H1 (cell line): ENCODE measurements around the gene S100PBP. TPM values are rescaled to one million over a fixed set of nuclear protein-coding genes. Genes with fewer than 3 reads are reported as not detected.

Experiments used
- CTCF ChIA-PET: fragments of 300-600 bp; sonication (Branson Sonifier 250); formaldehyde crosslinking; loops from one replicate; lab custom pipeline; 2021; ENCODE audit not compliant: partially characterized antibody; lab: Charles Lee
- POLR2A ChIA-PET: fragments of 300-600 bp; sonication (Branson Sonifier 250); formaldehyde crosslinking; loops from one replicate; lab custom pipeline; 2021; ENCODE audit warnings: inconsistent platforms; ENCODE audit not compliant: partially characterized antibody; lab: Charles Lee
- DNase-seq, 2 experiments: peaks; one replicate each; pipeline versions ENCODE4 v3.0.0 to v3.0.0-alpha.2; 2010 to 2022; ENCODE audit warnings: low spot score in 2 of 2, low read depth in 1 of 2, mixed read lengths in 1 of 2
- FAIRE-seq: peaks from 2 replicates; lab custom pipeline; 2011; peaks lifted over from hg19 to GRCh38; lab: Jason Lieb, UNC
- H2AFZ ChIP-seq: 2 replicates; pipeline ENCODE4 v1.8.1; 2012; ENCODE audit warnings: low read length, inconsistent platforms
- H2AK5ac ChIP-seq: 2 replicates; pipeline ENCODE4 v1.6.1; 2013; ENCODE audit warnings: low read depth, low read length
- H2BK120ac ChIP-seq: replicated peaks from 2 replicates; pipeline ENCODE3; 2013; ENCODE audit warnings: low read depth, low read length, inconsistent platforms
- H2BK12ac ChIP-seq: 2 replicates; pipeline ENCODE4 v1.6.1; 2013; ENCODE audit warnings: low read depth, low read length
- H2BK15ac ChIP-seq: 2 replicates; pipeline ENCODE4 v1.6.1; 2013; ENCODE audit warnings: low read length
- H2BK20ac ChIP-seq: 2 replicates; pipeline ENCODE4 v1.6.1; 2013; ENCODE audit warnings: low read length
- H2BK5ac ChIP-seq: 2 replicates; pipeline ENCODE4 v1.6.1; 2013; ENCODE audit warnings: low read depth, low read length
- H3K14ac ChIP-seq: 2 replicates; pipeline ENCODE4 v1.6.1; 2013; ENCODE audit warnings: inconsistent platforms; ENCODE audit not compliant: insufficient read length
- H3K18ac ChIP-seq: 2 replicates; pipeline ENCODE4 v1.6.1; 2013; ENCODE audit warnings: low read length; ENCODE audit errors: extremely low read depth
- H3K23ac ChIP-seq: 2 replicates; pipeline ENCODE4 v1.6.1; 2013; ENCODE audit warnings: inconsistent platforms; ENCODE audit not compliant: insufficient read length
- H3K23me2 ChIP-seq: 2 replicates; pipeline ENCODE4 v1.6.1; 2013; ENCODE audit warnings: low read depth, low read length
- H3K27ac ChIP-seq: 2 replicates; pipeline ENCODE4 v1.6.1; 2011; ENCODE audit warnings: low read depth, low read length, inconsistent platforms
- H3K27me3 ChIP-seq, 4 experiments: replicated peaks in 1 of 4; 1 replicate in 1 of 4; 2 replicates in 3 of 4; pipeline versions ENCODE4 v1.6.1 to v1.8.1; 2011 to 2013; ENCODE audit warnings: low read length in 3 of 4, mild to moderate bottlenecking in 3 of 4, inconsistent platforms in 2 of 4, mixed read lengths in 2 of 4, moderate library complexity in 1 of 4; ENCODE audit not compliant: control insufficient read depth in 3 of 4, insufficient read depth in 3 of 4; ENCODE audit errors: extremely low read depth in 1 of 4
- H3K36me3 ChIP-seq, 4 experiments: 2 replicates each; pipeline versions ENCODE4 v1.6.1 to v1.8.1; 2011 to 2013; ENCODE audit warnings: mild to moderate bottlenecking in 4 of 4, low read length in 3 of 4, moderate library complexity in 2 of 4, control low read depth in 1 of 4, inconsistent platforms in 1 of 4; ENCODE audit not compliant: insufficient read depth in 4 of 4, control insufficient read depth in 2 of 4
- H3K4ac ChIP-seq: replicated peaks from 2 replicates; pipeline ENCODE3; 2013; ENCODE audit warnings: low read length, low read depth, mixed read lengths, inconsistent platforms; ENCODE audit not compliant: insufficient read length
- H3K4me1 ChIP-seq, 4 experiments: replicated peaks in 1 of 4; 1 replicate in 1 of 4; 2 replicates in 3 of 4; pipeline versions ENCODE4 v1.6.1 to v1.8.1; 2011 to 2013; ENCODE audit warnings: low read length in 3 of 4, inconsistent platforms in 2 of 4, mixed read lengths in 1 of 4; ENCODE audit not compliant: insufficient read depth in 4 of 4, control insufficient read depth in 3 of 4
- H3K4me2 ChIP-seq, 2 experiments: 2 replicates each; pipeline versions ENCODE4 v1.6.1 to v1.8.1; 2011 to 2013; ENCODE audit warnings: low read depth in 2 of 2, low read length in 2 of 2, control low read depth in 1 of 2, inconsistent platforms in 1 of 2, mild to moderate bottlenecking in 1 of 2; ENCODE audit not compliant: insufficient read depth in 1 of 2
- H3K4me3 ChIP-seq, 4 experiments: fragments of 200-600, 300-600 bp in 1 of 4; sonication (generic), shearing (Covaris generic), sonication (Bioruptor Twin) in 1 of 4; 2 replicates each; pipeline versions ENCODE4 v1.5.1 to v1.8.1; 2011 to 2016; ENCODE audit warnings: low read length in 4 of 4, low read depth in 3 of 4, control low read depth in 2 of 4, inconsistent platforms in 2 of 4, mild to moderate bottlenecking in 2 of 4, mixed read lengths in 1 of 4, moderate library complexity in 1 of 4; ENCODE audit not compliant: insufficient read depth in 2 of 4; ENCODE audit errors: extremely low read depth in 1 of 4
- H3K56ac ChIP-seq: replicated peaks from 2 replicates; pipeline ENCODE3; 2013; ENCODE audit warnings: low read depth, mild to moderate bottlenecking, mixed read lengths, low read length, inconsistent platforms; ENCODE audit not compliant: insufficient read length
- H3K79me1 ChIP-seq: 2 replicates; pipeline ENCODE4 v1.6.1; 2013; ENCODE audit warnings: low read depth, low read length, control low read depth
- H3K79me2 ChIP-seq, 2 experiments: 2 replicates each; pipeline versions ENCODE4 v1.6.1 to v1.8.1; 2012 to 2013; ENCODE audit warnings: low read length in 2 of 2, mild to moderate bottlenecking in 2 of 2, inconsistent platforms in 1 of 2; ENCODE audit not compliant: insufficient read depth in 2 of 2, control insufficient read depth in 1 of 2
- H3K9ac ChIP-seq, 4 experiments: replicated peaks in 1 of 4; 1 replicate in 1 of 4; 2 replicates in 3 of 4; pipeline versions ENCODE4 v1.6.1 to v1.8.1; 2011 to 2013; ENCODE audit warnings: low read depth in 3 of 4, low read length in 3 of 4, control low read depth in 2 of 4, mild to moderate bottlenecking in 2 of 4, moderate library complexity in 2 of 4, inconsistent platforms in 1 of 4; ENCODE audit errors: extremely low read depth in 1 of 4
- H3K9me3 ChIP-seq, 2 experiments: 2 replicates each; pipeline versions ENCODE4 v1.6.1 to v1.8.1; 2012 to 2013; ENCODE audit warnings: mild to moderate bottlenecking in 2 of 2, moderate library complexity in 2 of 2, control low read depth in 1 of 2, inconsistent platforms in 1 of 2, low read depth in 1 of 2, low read length in 1 of 2, mixed read lengths in 1 of 2; ENCODE audit not compliant: insufficient read depth in 2 of 2
- H4K20me1 ChIP-seq, 2 experiments: replicated peaks in 1 of 2; 2 replicates each; pipeline versions ENCODE3 to v1.8.1; 2011 to 2013; ENCODE audit warnings: inconsistent platforms in 2 of 2, low read length in 2 of 2, mild to moderate bottlenecking in 1 of 2; ENCODE audit not compliant: insufficient read depth in 2 of 2, control insufficient read depth in 1 of 2
- H4K5ac ChIP-seq: 2 replicates; pipeline ENCODE4 v1.6.1; 2013; ENCODE audit warnings: low read length, low read depth, mixed read lengths, inconsistent platforms; ENCODE audit not compliant: insufficient read length
- H4K8ac ChIP-seq: 2 replicates; pipeline ENCODE4 v1.8.0; 2013; ENCODE audit warnings: mild to moderate bottlenecking, moderate library complexity, low read length, inconsistent platforms; ENCODE audit not compliant: insufficient read depth; ENCODE audit errors: extremely low read depth
- H4K91ac ChIP-seq: replicated peaks from 2 replicates; pipeline ENCODE3; 2013; ENCODE audit warnings: low read length, mixed read lengths, inconsistent platforms; ENCODE audit not compliant: insufficient read length
- ATF2 ChIP-seq: IDR thresholded peaks from 2 replicates; pipeline ENCODE4 v1.6.1; 2012; ENCODE audit warnings: low read length, inconsistent platforms
- BACH1 ChIP-seq: IDR thresholded peaks from 2 replicates; pipeline ENCODE4 v1.6.1; 2012; ENCODE audit warnings: low read length, improper control_type of control experiment
- BRCA1 ChIP-seq: IDR thresholded peaks from 2 replicates; pipeline ENCODE4 v1.6.1; 2012; ENCODE audit warnings: low read depth, low read length, improper control_type of control experiment
- KDM1A ChIP-seq: fragments of 200-600, 300-600 bp; sonication (generic); IDR thresholded peaks from 2 replicates; pipeline ENCODE4 v1.7.1; 2016; ENCODE audit warnings: mild to moderate bottlenecking, low read length, borderline replicate concordance
- MAX ChIP-seq: IDR thresholded peaks from 2 replicates; pipeline ENCODE4 v1.6.1; 2012; ENCODE audit warnings: inconsistent platforms
- NANOG ChIP-seq: IDR thresholded peaks from 2 replicates; pipeline ENCODE4 v1.6.1; 2011; ENCODE audit warnings: low read length, low read depth, mild to moderate bottlenecking, inconsistent platforms; ENCODE audit not compliant: insufficient read depth, poor library complexity, severe bottlenecking
- PHF8 ChIP-seq: fragments of 200-600 bp; sonication (generic); conservative IDR thresholded peaks from 2 replicates; pipeline ENCODE4 v1.7.1; 2012; ENCODE audit warnings: low read depth, mild to moderate bottlenecking, inconsistent platforms, low read length, moderate library complexity
- POLR2A ChIP-seq, 2 experiments: IDR thresholded peaks; 1 replicate in 1 of 2; 2 replicates in 1 of 2; pipeline ENCODE4 v1.6.1; 2011; ENCODE audit warnings: low read depth in 2 of 2, low read length in 2 of 2, mild to moderate bottlenecking in 2 of 2; ENCODE audit errors: control extremely low read depth in 1 of 2
- POLR2AphosphoS5 ChIP-seq: IDR thresholded peaks from 2 replicates; pipeline ENCODE4 v1.6.1; 2011; ENCODE audit warnings: low read depth, low read length
- SAP30 ChIP-seq: fragments of 300-600 bp; sonication (generic); IDR thresholded peaks from 2 replicates; pipeline ENCODE4 v1.7.1; 2012; ENCODE audit warnings: low read length, moderate library complexity, mild to moderate bottlenecking, inconsistent platforms; ENCODE audit not compliant: insufficient read depth, insufficient replicate concordance
- SIX5 ChIP-seq: IDR thresholded peaks from 2 replicates; pipeline ENCODE4 v1.6.1; 2011; ENCODE audit warnings: mild to moderate bottlenecking, low read depth, low read length
- YY1 ChIP-seq: IDR thresholded peaks from 2 replicates; pipeline ENCODE4 v1.6.1; 2011; ENCODE audit warnings: low read depth, mild to moderate bottlenecking, low read length
- WGBS, 2 experiments: shearing (Covaris generic) in 1 of 2; methylation state at CpG; one replicate each; pipeline versions ENCODE4 v1.1.6 to v1.1.7; 2013 to 2015; ENCODE audit warnings: low lambda C conversion rate in 2 of 2, mixed read lengths in 2 of 2, inconsistent platforms in 1 of 2, low coverage in 1 of 2, missing lambda C conversion rate in 1 of 2; ENCODE audit not compliant: insufficient replicate concordance in 2 of 2, insufficient coverage in 1 of 2, insufficient read length in 1 of 2; ENCODE audit errors: extremely low coverage in 1 of 2, missing lambda C conversion rate in 1 of 2; 5-methylcytosine and 5-hydroxymethylcytosine counted together
- polyA plus RNA-seq, 7 experiments: library from polyadenylated mRNA; depleted of rRNA in 3 of 7; stranded (reverse) in 5 of 7; unstranded in 2 of 7; fragments of >200 nt in 5 of 7; fragments of 200-250 nt in 2 of 7; gene quantifications; 1 replicate in 5 of 7; 2 replicates in 1 of 7; 4 replicates in 1 of 7; pipeline versions ENCODE4 v1.2.1 to v1.2.3, GENCODE V29; 2011 to 2013; ENCODE audit warnings: missing spikeins in 2 of 7, mixed read lengths in 2 of 7
- total RNA-seq: library from RNA; stranded (reverse); fragmentation: NEBNext Ultra II Directional; extraction: Animal tissue kit (Norgen Biotek cat#: 25700); gene quantifications from 2 replicates; pipeline ENCODE4 v1.2.1, GENCODE V29; 2021

The S100PBP gene
- total and polyA plus RNA-seq, 2 of the 8 experiments (the other 6 are each of a cell fraction or from before 2014, with no cell fraction given) = 43.8 to 68.3 TPM

- H3K4me2 ChIP-seq = no peak overlapping the region
- H3K9ac ChIP-seq = no peak overlapping the region
- H3K79me1 ChIP-seq = no peaks in the 10 kb centered on the region
- no peak overlapping the region for H2BK15ac ChIP-seq
- H4K8ac ChIP-seq = no peak overlapping the region
- H3K18ac ChIP-seq = no peak overlapping the region
- H2BK120ac ChIP-seq = no peak overlapping the region
- DNase-seq = no peak
- ChIA-PET POLR2A (interaction anchor here (1.1 to 2.2 kb wide), 2 partner anchors 16 to 50 kb away, joined by 5 to 9 read pairs; partner anchors contain the start of genes S100PBP and YARS1), CTCF (interaction anchor here (1.1 to 2.8 kb wide), 2 partner anchors 9 to 189 kb away, joined by 4 to 11 read pairs; no protein-coding TSS in a partner anchor)
- FAIRE-seq = no peak
- H3K4ac ChIP-seq = no peak overlapping the region
- H2AK5ac ChIP-seq = no peak overlapping the region
- no peaks in the 10 kb centered on the region for H3K79me2 ChIP-seq
- no peak overlapping the region for H4K5ac ChIP-seq
- peaks cover 6% of the 10 kb centered on the region; the same call in 1 of the 2 replicates for H3K23me2 ChIP-seq
- H2BK5ac ChIP-seq = no peak overlapping the region
- H3K14ac ChIP-seq = no peak overlapping the region
- WGBS, 2 experiments = 89% methylated on average over 5 of the region's 5 CpGs; no CpG with 5 or more reads in 1 of the 2 experiments
- peaks cover 6 to 34% (median 27%) of the 10 kb centered on the region in 4 experiments for H3K27me3 ChIP-seq
- H2BK12ac ChIP-seq = no peak overlapping the region
- no peak overlapping the region for H4K91ac ChIP-seq
- no peak overlapping the region for H3K23ac ChIP-seq
- no peak overlapping the region for H2BK20ac ChIP-seq
- no peak overlapping the region for H2AFZ ChIP-seq
- peaks cover 0 to 7% (median 0%) of the 10 kb centered on the region in 4 experiments; a peak in 4 of 8 replicates for H3K36me3 ChIP-seq
- peaks cover 0 to 2% of the 10 kb centered on the region in 2 experiments for H4K20me1 ChIP-seq
- no peaks in the 10 kb centered on the region for H3K9me3 ChIP-seq
- no peak overlapping the region for H3K4me3 ChIP-seq
- no peak overlapping the region for H3K27ac ChIP-seq
- peaks cover 3 to 21% (median 16%) of the 10 kb centered on the region in 4 experiments for H3K4me1 ChIP-seq
- H3K56ac ChIP-seq = no peak overlapping the region
- TF ChIP-seq POLR2A (IDR thresholded peaks at IDR 0.05; ENCODE audit: control extremely low read depth in 1 of 2, low read depth in 2 of 2, low read length in 2 of 2) (no peak), YY1 (no peak), BACH1 (no peak), PHF8 (no peak), SIX5 (no peak), ATF2 (no peak), NANOG (no peak), SAP30 (no peak), POLR2AphosphoS5 (no peak), BRCA1 (no peak), KDM1A (no peak), MAX (no peak)
Measured at GRCh38 chr1:32867151-32867550, 49.7 kb downstream of the S100PBP start.
